GM21786 (cell line): Measurements from ENCODE around the gene STYXL2.

Experiments used
- ATAC-seq: cut with Tn5 transposase; IDR thresholded peaks from one replicate; pipeline ENCODE4 v1.9.1; 2021; ENCODE audit not compliant: unreplicated experiment

STYXL2 gene

DNA sequence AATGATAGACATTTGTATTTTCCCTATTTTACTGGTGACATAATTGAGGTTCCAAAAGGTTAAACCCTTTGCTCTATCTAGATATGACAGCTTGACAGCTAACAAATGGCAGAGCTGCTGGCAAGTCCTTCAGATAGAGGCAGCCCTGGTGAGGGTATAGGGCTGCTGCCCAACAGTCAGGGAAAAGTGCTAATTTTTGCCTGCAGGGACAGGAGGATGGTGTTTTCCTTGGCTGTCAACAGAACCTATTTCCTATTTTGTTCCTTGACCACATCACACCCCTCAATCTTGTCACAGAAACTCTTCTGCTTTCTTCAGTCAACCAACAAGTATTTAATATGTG, 16.0 kb upstream of the STYXL2 start:
- no peak for ATAC-seq

DNA sequence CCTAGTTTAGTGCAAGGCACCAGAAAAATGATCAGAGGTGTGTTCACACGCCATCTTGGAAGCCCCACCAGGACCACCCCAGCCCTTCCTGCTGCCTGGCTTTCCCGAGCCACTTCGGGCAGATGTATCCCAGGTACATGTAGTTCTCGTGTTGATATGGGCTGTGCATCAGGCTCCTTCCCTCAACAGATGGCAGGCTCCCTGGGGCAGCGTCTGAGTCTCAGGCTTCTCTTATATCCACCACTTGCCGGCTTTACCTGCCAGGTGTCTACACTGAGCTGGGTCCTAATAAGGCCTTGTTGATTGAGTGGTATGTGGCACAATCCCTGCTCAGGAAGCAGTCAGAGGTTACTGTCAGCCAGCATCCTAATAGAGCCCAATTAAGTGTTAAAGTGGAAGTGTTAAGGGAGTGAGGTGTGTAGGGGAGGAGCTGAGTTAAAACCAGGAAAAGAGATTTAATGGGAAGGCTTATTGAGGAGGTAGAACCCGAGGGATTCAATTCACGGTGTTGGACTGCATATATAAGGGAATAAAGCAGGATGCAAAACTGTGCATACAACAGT, 12.2 kb upstream of the STYXL2 start:
- no peak for ATAC-seq

DNA sequence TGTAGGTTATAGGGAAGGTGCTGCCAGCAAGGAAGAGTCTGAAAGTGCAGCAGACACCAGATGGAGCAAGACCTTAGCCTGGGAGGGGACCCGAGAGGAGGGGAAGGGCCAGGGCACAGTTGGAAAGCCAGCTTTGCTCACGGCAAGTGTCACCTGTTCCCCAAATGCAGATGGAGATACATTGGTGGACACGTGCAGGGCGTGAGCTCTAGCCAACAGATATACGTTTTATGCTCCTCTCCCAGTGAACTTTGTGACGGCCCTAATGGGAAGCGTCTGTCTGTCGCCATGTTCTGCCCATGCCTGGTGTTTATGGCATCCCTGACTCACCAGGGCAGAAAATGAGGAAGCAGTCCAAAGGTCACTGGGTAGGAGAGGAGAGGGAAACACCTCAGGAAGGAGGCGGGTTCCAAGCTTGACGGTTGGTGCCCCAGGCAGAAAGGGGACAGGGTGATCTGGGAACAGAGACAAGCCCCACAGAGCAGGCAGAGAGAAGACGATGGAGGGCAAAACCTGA, 11.3 kb upstream of the STYXL2 start:
- no peak for ATAC-seq

DNA sequence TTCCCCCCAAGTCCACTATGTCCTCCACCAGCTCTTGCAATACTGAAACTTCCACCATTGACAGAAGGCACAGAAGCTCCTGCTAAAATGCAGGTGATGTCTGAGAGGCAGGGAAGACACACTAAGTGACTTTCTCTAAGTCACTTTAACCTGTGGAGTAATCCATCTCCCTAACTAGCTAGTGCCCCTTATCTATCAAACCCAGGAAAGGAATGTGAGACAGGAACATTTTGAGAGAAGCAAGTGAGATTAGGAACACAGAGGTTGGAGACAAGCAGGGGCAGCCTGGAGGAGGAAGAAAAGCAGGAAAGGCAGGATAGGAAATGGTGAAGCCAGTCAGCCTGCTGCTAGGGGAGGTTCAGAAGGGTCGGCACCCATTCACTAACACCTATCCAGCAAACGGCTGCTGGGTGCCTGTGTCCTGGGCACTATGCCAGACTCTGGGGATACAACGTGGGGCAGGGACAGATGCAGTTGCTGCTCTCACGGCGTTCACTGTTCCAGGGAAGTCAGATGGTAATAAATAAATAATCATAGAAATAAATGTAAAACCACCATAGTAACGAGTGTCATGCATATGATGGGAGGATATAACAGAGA, 10.7 kb upstream of the STYXL2 start:
- no peak for ATAC-seq

DNA sequence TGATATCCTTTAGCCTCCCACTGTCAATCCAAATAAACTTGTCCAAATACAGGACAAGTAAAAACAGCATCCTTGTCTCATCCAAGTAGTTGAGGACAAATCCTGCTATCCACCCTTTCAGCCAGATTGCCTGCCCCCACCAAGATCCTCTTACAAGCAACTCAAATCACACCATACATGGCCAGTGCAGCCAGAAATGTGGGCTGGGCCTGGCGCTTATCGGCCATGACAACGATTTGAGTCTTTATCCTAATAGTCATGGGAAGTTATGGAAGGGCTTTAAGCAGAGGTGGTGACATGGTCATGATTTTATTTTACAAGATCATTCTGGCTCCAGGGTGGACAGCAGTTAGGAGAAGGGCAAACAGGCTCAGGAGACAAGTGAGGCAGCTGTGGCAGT, 10.0 kb upstream of the STYXL2 start:
- ATAC-seq = no peak

DNA sequence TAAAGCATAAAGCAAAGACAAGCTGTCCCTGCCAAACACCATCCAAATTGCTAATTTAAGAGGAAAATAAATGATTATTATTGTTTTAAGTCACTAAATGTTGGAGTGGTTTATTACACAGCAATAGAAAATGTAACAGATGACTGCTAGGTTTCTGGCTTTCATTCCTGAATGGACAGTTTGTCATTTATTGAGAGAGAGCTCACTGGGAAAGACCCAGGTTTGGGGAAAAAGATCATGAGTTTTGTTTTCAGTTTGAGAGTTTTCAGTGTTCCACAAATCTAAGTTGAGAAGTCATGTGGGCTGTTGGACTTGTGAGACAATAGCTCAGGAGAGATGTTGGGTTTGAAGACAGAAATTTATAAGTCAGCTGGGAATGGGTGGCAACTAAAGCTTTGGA, 9.1 kb upstream of the STYXL2 start:
- ATAC-seq = no peak

DNA sequence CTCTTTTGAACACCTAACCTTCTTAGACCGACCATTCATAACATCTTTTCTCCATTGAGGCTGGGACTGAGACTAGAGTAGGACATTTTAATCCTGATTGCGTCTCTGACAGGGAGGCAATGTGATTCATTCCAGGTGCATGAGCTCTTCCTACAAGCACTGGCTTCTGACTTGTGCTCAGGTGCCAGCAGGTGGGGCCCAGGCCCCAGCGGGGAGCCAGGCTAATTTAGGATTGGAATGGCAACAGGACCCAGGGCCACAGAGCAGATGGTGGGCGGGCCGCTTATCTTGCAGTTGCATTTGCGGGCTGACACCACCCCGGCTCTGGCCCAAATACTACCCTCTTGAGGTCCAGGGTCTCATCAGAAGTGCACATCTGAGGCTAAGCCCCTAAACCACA, 7.8 kb upstream of the STYXL2 start:
- no peak for ATAC-seq

DNA sequence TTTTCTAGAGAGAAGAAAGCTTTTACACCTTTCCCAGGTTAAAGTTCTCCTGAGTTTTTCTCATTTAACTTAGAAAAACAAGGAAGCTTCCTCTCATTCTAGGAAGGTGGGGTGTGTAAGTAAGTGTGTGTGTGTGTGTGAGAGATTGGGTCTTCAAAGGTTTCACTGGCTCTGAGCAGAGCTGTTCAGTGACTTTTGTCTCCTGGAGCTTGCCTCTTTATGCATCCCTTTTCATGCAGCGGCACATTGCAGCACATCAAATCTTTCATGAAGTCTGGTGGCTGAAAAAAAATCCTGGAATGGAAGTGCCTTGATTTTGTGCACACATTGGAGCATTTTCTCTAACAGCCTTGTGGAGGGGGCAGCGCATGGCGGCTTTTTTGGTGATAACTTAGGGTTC, 7.1 kb upstream of the STYXL2 start:
- ATAC-seq = no peak

DNA sequence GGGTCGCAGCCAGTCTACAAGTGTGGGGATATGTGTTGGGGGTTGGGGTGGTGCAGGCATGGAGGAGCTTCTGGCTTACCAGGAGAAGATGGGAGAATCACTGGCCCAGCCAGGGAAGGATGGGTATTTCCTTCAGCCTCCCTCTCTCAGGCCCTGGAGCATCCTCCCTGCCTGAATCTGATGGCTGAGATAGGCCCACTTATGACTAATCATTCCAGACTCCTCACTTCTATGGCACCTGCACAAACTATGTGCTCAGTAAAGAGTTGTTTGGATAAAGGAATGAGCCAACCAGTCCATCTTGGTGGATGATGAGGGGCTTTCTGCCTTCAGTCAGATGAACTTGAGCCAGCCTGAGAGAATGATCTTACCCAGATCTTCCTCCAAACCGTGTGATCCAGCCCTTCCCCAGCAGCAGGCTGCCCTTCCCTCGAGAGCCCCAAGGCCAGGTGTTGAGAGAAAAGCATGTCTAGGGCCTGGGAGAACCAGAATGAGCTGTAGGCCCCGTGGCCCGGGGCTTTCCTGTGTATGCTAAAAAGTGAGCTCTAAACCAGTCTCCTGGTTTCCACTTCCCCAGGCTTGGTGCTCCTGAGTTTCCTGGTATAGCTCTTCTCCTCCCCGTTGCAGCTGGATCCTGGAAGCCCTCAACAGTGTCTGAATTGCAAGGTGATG, 5.0 kb upstream of the STYXL2 start:
- no peak for ATAC-seq

DNA sequence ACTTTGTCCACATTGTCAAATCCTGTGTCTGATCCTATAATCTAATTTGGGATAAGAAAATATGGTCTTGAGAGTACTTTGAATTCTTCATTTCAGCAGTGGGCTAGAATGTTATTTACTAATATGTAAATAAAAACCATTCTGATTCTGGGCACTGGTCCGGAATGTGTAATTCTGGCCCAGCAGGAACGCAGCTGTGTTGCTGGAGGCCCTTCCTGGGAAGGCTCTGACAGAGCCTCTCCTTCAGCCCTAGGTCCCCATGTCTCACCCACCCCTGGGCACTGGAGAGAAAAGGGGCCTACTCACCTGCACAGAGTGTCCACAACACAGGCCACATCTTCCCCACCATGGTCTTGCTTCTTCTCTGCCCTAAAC, 3.9 kb upstream of the STYXL2 start:
- no peak for ATAC-seq

DNA sequence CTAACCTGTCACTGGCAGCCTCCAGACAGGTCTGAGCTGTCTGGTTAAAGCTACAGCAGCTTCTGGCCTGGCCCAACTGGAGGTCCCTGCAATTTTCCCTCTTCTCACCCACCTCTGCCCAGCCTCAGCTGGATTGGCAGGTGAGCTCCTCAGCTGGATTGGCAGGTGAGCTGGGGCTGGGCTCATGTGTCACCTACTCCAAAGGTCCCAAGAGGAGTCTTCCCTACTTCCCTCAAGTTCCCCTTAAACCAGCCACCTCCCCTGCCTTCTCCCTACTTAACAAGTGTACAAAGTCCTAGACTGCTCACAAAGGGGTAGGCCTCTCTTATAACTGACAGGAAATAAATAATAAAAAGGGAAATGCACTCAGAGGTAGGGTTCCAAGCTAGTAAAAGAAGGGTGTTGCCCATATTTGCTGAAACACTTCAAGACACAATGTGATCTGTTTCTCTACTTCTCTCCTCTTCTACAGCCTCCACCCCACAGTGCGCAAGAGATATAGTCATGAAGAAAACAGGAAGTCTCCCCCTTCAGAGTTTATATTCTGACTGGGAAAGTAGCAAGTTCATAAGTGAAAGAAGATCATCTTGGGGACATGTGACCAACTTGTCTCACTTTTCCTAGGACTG, 3.4 kb upstream of the STYXL2 start, which contains the start of gene GPA33:
Gene GPA33, minus strand, starts transcription at position 64 of the 629 bp plus-strand sequence. CDS start 90 bp downstream, outside the sequence.
- peak; percentile 64 for ATAC-seq

DNA sequence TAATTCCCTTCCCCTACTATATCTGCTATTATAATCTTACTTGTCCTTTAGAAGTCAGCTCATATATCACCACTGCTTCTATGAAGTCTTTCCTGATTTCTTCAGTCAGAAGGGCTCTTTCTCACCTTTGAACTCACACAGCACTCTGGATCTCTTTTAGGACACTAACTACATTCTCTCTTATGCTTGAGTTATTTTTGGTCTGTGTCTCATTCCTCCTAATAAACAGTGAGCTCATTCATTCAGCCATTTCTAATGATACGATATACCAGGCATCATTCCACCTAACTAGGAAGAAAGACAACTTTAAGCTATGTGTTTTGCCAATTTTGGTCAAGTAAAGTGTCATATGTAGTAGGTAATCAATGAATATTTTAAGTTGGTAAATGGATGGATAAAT, 1.2 kb upstream of the STYXL2 start:
- ATAC-seq = no peak

DNA sequence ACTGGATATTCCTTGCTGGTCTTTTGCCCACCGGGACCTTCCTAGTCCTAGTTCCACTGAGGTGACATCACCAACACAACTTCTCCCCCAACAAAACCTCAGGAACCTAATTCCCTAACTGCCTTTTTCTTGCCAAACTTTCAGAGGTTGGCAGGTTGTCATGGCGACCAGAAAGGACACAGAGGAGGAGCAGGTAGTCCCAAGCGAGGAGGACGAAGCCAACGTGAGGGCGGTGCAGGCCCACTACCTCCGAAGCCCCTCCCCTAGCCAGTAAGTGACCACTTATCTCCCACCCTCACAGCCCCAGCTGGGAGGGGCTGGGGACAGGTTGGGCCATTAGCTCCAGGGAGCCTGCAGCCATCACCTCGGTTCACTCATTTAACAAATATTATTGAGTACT, 815 bp downstream of the STYXL2 start:
- no peak for ATAC-seq

DNA sequence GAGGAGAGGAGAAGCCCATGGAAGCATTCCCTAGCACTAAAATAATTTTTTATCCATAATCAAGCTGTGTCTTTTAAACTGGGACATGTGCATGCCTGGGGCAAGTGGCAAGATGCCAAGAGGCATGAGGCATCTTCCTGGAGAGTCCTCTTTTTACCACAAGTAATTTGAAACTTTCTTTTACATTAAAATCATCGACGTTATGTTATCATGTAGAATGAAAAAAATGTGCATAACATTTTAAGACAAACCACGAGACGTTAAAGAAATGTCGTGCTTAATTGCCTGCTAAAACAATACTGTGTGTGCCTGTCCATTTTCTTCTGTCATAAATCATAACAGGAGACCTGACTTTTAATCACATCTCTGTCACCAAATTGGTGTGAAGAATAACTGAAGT, 1.5 kb downstream of the STYXL2 start:
- ATAC-seq = no peak

DNA sequence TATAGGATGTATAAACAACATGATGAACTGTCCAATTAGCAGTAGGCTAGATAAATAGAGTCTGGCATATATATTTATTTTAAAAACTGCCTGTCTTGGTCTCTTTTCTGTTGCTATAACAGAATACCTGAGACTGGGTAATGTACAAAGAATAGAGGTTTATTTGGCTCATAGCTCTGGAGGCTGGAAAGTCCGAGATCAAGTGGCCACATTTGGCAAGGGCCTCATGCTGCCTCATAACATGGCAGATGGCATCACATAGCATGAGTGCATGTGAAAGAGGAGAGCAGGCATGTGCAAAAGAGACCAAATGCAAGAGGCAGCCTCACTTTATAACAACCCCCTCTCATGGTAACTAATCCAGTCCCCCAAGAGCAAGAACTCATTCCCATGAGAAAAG, 6.0 kb downstream of the STYXL2 start:
- no peak for ATAC-seq

DNA sequence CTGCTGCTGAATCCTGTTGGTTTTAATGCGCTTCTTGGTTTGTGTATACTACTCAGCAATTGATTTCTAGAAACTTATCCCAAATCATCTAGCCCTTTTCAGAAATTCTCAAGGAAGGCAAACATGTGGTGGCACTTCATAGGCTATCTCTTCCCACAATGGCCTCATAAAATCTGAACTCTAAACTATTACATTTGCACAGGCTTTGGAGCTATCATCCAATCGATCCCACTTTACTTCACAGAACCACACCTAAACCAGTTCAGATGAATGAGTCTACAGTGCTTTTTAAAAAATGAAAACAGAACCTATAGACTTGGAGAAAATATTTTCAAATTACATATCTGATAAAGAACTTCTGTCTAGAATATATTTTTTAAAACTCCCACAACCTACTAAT, 6.9 kb downstream of the STYXL2 start:
- ATAC-seq = no peak

DNA sequence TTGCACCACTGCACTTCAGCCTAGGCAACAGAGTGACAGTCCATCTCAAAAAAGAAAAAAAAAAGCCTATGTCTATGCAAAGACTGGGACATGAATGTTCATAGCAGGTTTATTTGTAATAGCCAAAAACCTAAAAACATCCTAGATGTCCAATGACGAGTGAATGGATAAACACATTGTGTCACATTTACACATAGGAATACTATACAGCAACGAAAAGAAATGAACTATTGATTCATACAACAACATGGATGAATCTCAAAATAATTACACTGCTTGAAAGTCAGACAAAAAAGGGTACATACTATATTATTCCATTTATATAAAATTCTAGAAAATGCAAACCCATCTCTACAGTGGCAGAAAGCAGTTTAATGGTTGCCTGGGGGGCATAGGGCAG, 7.9 kb downstream of the STYXL2 start:
- ATAC-seq = no peak

DNA sequence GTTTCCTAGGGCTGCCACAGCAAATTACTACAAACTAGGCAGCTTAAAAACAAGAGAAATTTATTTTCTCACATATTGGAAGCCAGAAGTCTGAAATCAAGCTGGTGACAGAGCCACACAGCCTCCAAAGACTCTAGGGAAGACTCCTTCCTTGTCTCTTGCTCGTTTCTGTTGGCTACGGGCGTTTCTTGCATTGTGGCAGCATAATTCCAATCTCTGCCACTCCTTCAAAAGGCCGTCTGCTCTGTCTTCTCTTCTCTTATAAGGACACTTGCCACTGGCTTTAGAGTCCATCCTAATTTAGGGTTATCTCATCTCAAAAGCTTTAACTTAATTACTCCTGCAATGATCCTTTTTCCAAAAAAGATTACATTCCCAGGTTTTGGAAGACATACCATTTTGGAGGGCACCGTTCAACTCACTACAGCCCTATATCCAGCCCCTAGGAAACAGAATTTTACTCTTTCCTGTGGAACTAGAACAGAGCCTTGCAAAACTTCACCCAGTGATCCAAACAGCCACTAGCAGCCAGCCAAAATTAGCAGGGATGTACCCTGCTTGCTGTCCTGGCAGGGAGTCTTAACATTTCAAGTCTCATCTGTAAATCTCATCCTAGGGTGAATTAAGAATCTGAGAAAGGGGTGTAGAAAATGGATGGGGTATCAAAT, 9.2 kb downstream of the STYXL2 start:
- ATAC-seq = no peak

DNA sequence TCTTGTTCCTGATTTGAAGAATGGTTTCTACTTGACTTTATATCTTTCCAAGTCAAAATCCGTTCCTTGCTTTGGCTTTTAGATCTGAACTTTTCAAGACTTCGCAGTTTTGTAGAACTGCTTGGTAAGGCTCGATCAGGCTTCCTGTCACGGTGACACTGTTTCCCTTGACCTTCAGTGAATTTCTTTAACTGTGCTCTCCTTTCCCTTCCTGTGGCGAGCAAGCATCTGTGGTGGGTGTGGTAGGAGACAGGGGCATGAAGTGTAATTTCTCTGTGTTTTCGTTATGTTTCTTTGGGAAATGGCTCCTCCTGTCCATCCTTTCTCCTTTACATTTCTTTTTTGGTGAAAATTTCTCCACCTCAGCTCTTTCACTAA, 10.4 kb downstream of the STYXL2 start:
- ATAC-seq = no peak

DNA sequence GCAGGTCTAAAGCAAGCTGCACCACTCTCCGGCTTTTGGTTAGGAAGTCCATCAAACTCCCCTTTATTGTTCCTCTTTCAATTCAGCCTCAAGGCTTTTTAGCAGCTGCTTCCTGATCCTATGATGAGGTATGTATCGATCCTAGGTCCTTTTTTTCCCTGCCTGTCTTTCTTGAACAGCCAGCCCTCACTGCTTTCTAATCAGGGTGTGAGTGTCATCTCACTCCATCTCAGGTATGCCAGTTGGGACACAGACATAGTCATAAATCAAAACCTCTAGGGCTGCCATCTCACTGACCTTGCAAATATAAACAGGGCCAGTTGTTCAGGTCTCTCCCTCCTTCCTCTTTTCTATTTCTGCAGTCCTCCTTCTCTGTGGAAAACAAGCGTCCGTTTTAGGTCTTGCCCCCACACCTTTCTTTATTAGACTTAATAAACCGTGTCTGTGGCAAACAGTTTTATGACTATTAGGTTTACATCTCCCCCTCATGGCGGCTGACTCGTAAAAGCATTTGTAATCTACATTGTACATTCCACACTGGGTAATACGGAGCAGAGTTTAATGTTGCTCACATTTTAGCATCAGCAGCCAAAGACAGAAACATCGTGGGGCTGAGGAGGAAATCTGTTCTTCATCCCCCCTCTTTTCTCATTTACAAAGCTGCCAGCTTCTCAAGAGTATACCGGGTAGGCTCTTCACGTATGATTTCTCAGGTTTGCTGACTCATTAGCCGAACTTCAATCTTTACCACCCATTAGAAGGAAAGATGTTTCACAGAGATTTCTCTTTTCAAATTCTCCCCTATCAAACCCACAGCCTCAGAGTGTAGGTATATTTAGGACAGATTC, 11.6 kb downstream of the STYXL2 start:
- no peak for ATAC-seq

DNA sequence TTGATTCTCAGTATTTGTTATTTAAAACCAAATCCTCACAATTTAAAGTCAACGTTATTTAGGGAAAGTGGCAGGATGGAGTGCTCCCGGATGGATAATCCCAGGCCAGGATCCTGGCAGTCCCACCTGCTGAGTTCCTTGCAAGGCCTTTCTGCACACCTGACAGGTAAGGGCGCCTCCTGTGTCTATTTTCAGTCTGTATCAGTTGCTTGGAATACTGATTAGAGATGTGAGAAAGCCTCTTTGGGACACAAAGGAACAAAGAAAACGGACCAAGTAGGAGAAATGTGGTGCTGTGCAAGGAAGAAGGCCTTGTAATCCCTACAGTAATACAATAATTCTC, 12.2 kb downstream of the STYXL2 start:
- no peak for ATAC-seq
